IPS DF 4.7 (cell line): ENCODE data around the gene MOAP1.
"Not testable (repeated sequence)": the region's sequence is repeated elsewhere in the genome, so short reads cannot be mapped to it uniquely, and the experiment has no call there.

ENCODE experiments used
- DNase-seq: peaks from one replicate; pipeline ENCODE4 v3.0.0-alpha.2; 2013; ENCODE audit warnings: low spot score; ENCODE audit errors: extremely low read depth

The MOAP1 gene

GRCh38 chr14:93186466-93186865 lies 1.8 kb upstream of the MOAP1 start:
- DNase-seq, result no peak

DNA sequence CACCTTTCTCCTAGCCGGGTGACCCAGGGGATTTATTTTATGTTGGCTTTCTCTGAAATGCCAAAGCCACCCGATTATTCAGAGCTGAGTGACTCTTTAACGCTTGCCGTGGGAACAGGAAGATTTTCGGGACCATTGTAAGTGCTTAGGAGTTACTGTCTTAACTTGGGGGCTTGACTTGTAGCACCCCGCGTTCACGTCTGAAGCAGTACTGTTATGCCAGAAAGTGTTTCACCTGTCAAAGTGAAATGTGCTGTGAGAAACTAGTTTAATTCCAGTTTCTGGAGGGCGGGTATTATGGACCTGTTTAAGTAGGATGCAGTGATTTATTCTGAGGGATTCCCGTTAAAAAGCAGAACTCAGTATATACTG lies 638 bp upstream of the MOAP1 start:
- no peak for DNase-seq

- no peak for DNase-seq
Observed at GRCh38 chr14:93183596-93184317, 940 bp downstream of the MOAP1 start.

- DNase-seq, result no peak
Observed at GRCh38 chr14:93175492-93175891, 9.2 kb downstream of the MOAP1 start.

- DNase-seq, result not testable (repeated sequence)
Observed at GRCh38 chr14:93174731-93175130, 10.0 kb downstream of the MOAP1 start.

DNA sequence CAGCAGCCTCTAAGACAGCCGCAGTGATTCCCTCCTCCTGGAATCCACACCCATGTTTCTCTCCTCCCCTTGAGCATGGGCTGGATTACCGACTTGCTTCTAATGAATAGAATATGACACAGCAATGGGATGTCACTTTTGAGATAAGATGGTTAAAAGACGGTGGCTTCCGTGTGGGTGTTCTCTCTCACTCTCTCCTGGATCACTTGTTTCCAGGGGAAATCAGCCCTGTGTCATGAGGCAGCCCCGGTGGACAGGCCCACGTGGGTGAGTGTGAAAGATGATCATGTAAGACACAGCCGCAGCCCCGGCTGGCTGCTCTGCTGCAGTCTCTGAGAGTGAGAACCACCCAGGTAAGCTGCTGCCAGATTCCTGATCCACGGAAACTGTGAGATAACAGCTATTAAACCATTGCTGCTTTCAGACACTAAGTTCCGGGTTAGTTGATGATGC lies 10.7 kb downstream of the MOAP1 start:
- DNase-seq, result no peak

DNA sequence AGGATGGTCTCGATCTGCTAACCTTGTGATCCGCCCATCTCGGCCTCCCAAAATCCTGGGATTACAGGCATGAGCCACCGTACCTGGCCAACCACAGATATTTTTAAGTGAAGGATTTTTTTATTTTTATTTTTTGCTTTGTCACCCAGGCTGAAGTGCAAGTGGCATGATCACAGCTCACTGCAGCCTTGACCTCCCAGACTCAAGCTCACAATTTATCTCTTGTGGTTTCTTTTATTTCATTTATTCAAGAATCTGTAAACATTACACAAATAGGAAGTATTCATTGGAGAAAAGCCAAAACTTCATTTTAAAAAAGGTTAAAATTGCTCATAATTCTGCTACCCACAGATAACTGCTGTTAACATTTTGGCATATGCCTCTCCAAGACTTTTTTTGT lies 13.3 kb downstream of the MOAP1 start:
- no peak for DNase-seq

GRCh38 chr14:93170141-93170540 lies 14.6 kb downstream of the MOAP1 start:
- not testable (repeated sequence) for DNase-seq

- not testable (repeated sequence) for DNase-seq
Observed at GRCh38 chr14:93169619-93170018, 15.1 kb downstream of the MOAP1 start.

DNA sequence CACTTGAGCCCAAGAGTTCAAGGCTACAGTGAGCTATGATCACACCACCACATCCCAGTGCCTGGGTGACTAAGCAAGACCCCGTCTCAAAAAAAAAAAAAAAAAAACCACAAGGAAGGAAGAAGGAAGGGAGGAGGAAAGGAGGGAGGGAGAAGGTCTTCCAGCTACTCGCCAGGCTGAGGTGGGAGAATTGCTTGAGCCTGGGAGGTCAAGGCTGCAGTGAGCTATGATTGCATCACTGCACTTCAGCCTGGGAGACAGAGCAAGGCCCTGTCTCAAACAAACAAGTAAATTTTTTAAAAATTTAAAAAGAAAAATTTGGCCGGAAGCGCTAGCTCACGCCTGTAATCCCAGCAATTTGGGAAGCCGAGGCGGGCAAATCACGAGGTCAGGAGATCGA lies 16.1 kb downstream of the MOAP1 start:
- DNase-seq, result not testable (repeated sequence)

DNA sequence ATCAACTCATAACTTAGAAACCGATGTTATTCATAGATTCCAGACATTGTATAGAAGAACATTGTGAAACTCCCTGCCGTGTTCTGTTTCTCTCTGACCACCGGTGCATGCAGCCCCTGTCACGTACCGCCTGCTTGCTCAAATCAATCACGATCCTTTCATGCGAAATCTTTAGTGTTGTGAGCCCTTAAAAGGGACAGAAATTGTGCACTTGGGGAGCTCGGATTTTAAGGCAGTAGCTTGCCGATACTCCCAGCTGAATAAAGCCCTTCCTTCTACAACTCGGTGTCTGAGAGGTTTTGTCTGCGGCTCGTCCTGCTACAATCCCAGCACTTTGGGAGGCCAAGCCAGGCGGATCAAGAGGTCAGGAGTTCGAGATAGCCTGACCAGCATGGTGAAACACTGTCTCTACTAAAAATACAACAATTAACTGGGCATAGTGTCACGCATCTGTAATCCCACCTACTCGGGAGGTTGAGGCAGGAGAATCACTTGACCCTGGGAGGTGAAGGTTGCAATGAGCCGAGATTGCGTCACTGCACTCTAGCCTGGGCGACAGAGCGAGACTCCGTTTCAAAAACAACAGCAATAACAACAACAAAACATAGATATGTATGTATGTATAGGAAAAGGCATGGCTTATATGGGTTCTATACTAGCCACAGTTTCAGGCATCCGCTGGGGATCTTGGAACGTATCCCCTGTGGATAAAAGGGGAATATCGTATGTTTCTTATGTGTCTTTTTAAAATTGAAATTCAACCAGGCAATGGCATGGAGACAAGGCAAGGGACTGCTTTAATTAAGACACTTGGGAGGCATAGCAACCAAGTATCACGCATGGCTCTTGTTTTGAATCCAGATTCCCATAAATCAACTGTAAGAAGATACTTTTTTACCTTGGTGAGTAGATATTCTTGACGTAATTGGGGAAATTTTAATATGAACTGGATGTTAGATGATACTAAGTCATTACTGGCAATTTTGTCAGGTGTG lies 19.1 kb downstream of the MOAP1 start:
- DNase-seq, result not testable (repeated sequence)

DNA sequence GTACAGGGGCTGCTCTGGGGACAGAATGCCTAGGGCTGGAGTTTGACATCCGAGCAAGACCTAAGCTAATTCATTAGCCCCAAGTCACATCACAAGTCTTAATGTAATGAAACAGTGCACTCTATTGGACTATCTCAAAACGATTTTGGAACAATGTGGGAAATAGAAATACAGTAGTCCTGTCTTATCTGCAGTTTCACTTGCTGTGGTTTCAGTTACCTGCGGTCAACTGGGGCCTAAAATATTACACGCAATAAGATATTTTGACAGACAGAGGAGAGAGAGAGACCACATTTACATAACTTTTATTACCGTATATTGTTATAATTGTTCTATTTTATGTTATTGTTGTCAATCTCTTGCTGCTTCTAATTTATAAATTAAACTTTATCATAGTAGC lies 21.1 kb downstream of the MOAP1 start:
- no peak for DNase-seq

DNA sequence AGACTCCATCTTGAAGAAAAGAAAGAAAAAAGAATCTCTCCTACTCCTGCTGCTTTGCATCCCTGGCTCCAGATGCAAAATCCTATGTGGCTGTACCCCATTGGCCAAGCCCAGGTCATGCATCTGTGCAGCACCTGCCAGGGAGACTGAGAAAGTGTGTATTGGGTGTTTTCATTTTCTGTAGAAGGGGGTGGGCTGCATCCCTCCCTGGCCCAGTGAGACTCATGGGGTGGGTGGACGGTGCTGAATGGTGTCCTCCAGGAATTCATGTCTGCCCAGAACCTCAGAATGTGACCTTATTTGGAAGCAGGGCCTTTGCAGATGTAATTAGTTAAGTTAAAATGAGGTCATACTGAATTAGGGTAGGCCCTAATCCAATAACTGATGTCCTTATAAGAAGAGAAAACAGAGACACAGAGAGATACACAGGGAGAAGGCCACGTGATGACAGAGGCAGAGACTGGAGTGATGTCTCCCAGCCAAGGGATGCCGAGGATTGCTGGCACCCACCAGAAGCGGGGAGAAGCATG lies 23.2 kb downstream of the MOAP1 start:
- DNase-seq, result no peak

- no peak for DNase-seq
Observed at GRCh38 chr14:93160353-93160801, 24.3 kb downstream of the MOAP1 start.

- not testable (repeated sequence) for DNase-seq
Observed at GRCh38 chr14:93159625-93160352, 24.9 kb downstream of the MOAP1 start.

GRCh38 chr14:93158349-93158748 lies 26.3 kb downstream of the MOAP1 start:
- not testable (repeated sequence) for DNase-seq

GRCh38 chr14:93156693-93157369 lies 27.9 kb downstream of the MOAP1 start:
- DNase-seq, result no peak

GRCh38 chr14:93155667-93156066 lies 29.0 kb downstream of the MOAP1 start:
- no peak for DNase-seq

DNA sequence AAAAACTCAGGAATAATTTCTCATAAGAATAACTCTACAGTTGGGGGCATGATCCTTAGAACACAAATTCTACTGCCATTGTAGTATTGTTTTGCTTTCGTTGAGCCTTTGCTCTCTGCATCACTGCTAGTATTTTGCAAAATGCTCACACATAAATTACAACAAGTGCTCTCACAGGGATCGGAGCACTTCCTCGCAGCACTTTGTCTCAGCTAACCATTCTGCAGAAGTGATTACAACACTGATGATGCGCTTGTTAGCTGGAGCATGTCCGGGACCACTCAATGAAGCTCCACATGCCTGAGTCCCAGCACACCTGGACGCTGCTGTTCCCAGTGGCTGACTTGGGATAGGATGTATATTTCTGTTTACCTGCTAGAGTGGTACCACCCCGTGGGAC lies 31.6 kb downstream of the MOAP1 start:
- DNase-seq, result no peak
